ENCODE data around the gene SLC22A25. TPM values are rescaled to one million over a fixed set of nuclear protein-coding genes. Genes with fewer than 3 reads are reported as not detected.

Gene SLC22A25
- total and polyA plus RNA-seq, 8 donors: not detected

GRCh38 chr11:63246045-63246444, 2.6 kb upstream of the SLC22A25 start:
- intact Hi-C loops (cut with DNase I; ENCODE audit: low total_unique reads): no loop called here
- Histone ChIP-seq H3K27ac (no peak overlapping the region), H3K36me3 (no peaks in the 10 kb centered on the region), H3K27me3 (peaks cover 0 to 5% (median 0%) of the 10 kb centered on the region in 3 donors), H3K4me3 (no peak overlapping the region), H3K4me1 (no peaks in the 10 kb centered on the region), H3K9me3 (no peaks in the 10 kb centered on the region)
- TF ChIP-seq POLR2AphosphoS5 (IDR thresholded peaks at IDR 0.05): no peak
- no peak for TF ChIP-seq EP300 (IDR thresholded peaks at IDR 0.05)
- no peak for TF ChIP-seq CTCF (IDR thresholded peaks at IDR 0.05)
- no peak for TF ChIP-seq POLR2A (IDR thresholded peaks at IDR 0.05)
- 38 to 65% (median 46%) methylated on average over 1 of the region's 1 CpG for WGBS, 5 donors
- no peak for DNase-seq

- Histone ChIP-seq H3K36me3 (no peaks in the 10 kb centered on the region), H3K9me3 (no peaks in the 10 kb centered on the region), H3K27ac (no peak overlapping the region), H3K4me3 (no peak overlapping the region), H3K27me3 (peaks cover 0 to 5% (median 0%) of the 10 kb centered on the region in 3 donors), H3K4me1 (no peaks in the 10 kb centered on the region)
- intact Hi-C loops (cut with DNase I; ENCODE audit: low total_unique reads): no loop called here
- 55 to 86% (median 74%) methylated on average over 2 of the region's 2 CpGs for WGBS, 5 donors
- TF ChIP-seq POLR2A (IDR thresholded peaks at IDR 0.05) (no peak), POLR2AphosphoS5 (IDR thresholded peaks at IDR 0.05) (no peak), CTCF (IDR thresholded peaks at IDR 0.05) (no peak), EP300 (IDR thresholded peaks at IDR 0.05) (no peak)
- DNase-seq: no peak
These were observed 1.5 kb upstream of the SLC22A25 start for GRCh38 chr11:63244862-63245261.

GRCh38 chr11:63242089-63242781, 1.2 kb downstream of the SLC22A25 start:
- H3K9me3 ChIP-seq: no peaks in the 10 kb centered on the region
- peaks cover 0 to under 1% (median 0%) of the 10 kb centered on the region in 3 donors for H3K27me3 ChIP-seq
- no peaks in the 10 kb centered on the region for H3K4me1 ChIP-seq
- no peak for DNase-seq
- no peak overlapping the region for H3K4me3 ChIP-seq
- no peak overlapping the region for H3K27ac ChIP-seq
- TF ChIP-seq POLR2A (IDR thresholded peaks at IDR 0.05): no peak
- intact Hi-C loops (cut with DNase I; ENCODE audit: low total_unique reads): no loop called here
- H3K36me3 ChIP-seq: no peaks in the 10 kb centered on the region
- 63 to 71% (median 69%) methylated on average over 5 of the region's 5 CpGs for WGBS, 5 donors

GRCh38 chr11:63240791-63241379, 2.5 kb downstream of the SLC22A25 start:
- H3K27me3 ChIP-seq: no peaks in the 10 kb centered on the region
- no peaks in the 10 kb centered on the region for H3K36me3 ChIP-seq
- H3K4me1 ChIP-seq: no peaks in the 10 kb centered on the region
- H3K27ac ChIP-seq: no peak overlapping the region
- TF ChIP-seq POLR2AphosphoS5 (IDR thresholded peaks at IDR 0.05): no peak
- no peak for TF ChIP-seq POLR2A (IDR thresholded peaks at IDR 0.05)
- intact Hi-C loops (cut with DNase I; ENCODE audit: low total_unique reads): no loop called here
- no peak overlapping the region for H3K4me3 ChIP-seq
- peak in 1 of 2 donors; percentile 31 for DNase-seq
- peaks cover 0 to 7% (median 0%) of the 10 kb centered on the region in 4 donors for H3K9me3 ChIP-seq

- intact Hi-C loops (cut with DNase I; ENCODE audit: low total_unique reads): no loop called here
- Histone ChIP-seq H3K4me1 (no peaks in the 10 kb centered on the region), H3K27me3 (no peaks in the 10 kb centered on the region), H3K36me3 (no peaks in the 10 kb centered on the region), H3K4me3 (no peak overlapping the region), H3K9me3 (peaks cover 0 to 13% (median 0%) of the 10 kb centered on the region in 4 donors), H3K27ac (no peak overlapping the region)
- WGBS, 5 donors: 26 to 50% (median 33%) methylated on average over 1 of the region's 1 CpG
- TF ChIP-seq POLR2AphosphoS5 (IDR thresholded peaks at IDR 0.05) (no peak), EP300 (IDR thresholded peaks at IDR 0.05) (no peak), CTCF (IDR thresholded peaks at IDR 0.05) (no peak), POLR2A (IDR thresholded peaks at IDR 0.05) (no peak)
- DNase-seq: no peak
These were observed 3.3 kb downstream of the SLC22A25 start for GRCh38 chr11:63240098-63240497.

Measured in stomach (tissue), 9 donors.